T-cell (primary cell): ENCODE data around the gene E4F1. TPM values are rescaled to one million over a fixed set of nuclear protein-coding genes. Genes with fewer than 3 reads are reported as not detected.

Experiments
- ATAC-seq, 4 experiments: fragments of 200-7000 bp in 3 of 4; fragments of 150-1000 bp in 1 of 4; cut with Tn5 transposase; replicated peaks in 1 of 4; 1 replicate in 3 of 4; 2 replicates in 1 of 4; pipeline ENCODE4 v1.10.0; 2021; ENCODE audit warnings: moderate library complexity in 3 of 4, mild to moderate bottlenecking in 2 of 4, moderate number of reproducible peaks in 1 of 4
- CTCF ChIA-PET, 2 donors: fragments of 300-600 bp; sonication (Branson Sonifier 250); formaldehyde crosslinking; loops; one replicate each; lab custom pipeline; 2022; ENCODE audit warnings: antibody characterized with exemption in 2 of 2; lab: Charles Lee
- POLR2A ChIA-PET, 2 donors: fragments of 300-600 bp; sonication (Branson Sonifier 250); formaldehyde crosslinking; loops; one replicate each; lab custom pipeline; 2022; ENCODE audit warnings: antibody characterized with exemption in 2 of 2; lab: Charles Lee
- DNase-seq, 35 experiments: peaks; one replicate each; pipeline versions ENCODE4 v3.0.0 to v3.0.0-alpha.2; 2013 to 2023
- H3K27ac ChIP-seq: one replicate; pipeline ENCODE4 v1.5.1; 2013; ENCODE audit warnings: low read length
- H3K27me3 ChIP-seq, 2 experiments: replicated peaks in 1 of 2; 1 replicate in 1 of 2; 2 replicates in 1 of 2; pipeline versions ENCODE4 v1.6.1 to v1.7.0; 2013; ENCODE audit warnings: low read length in 1 of 2, mixed read lengths in 1 of 2; ENCODE audit not compliant: control insufficient read depth in 2 of 2, insufficient read depth in 2 of 2; ENCODE audit errors: extremely low read depth in 1 of 2
- H3K36me3 ChIP-seq, 2 donors: 1 replicate in 1 of 2; 2 replicates in 1 of 2; pipeline versions ENCODE4 v1.6.1 to v1.7.0; 2013; ENCODE audit warnings: low read length in 1 of 2; ENCODE audit not compliant: control insufficient read depth in 2 of 2, insufficient read depth in 1 of 2; ENCODE audit errors: extremely low read depth in 1 of 2
- H3K4me1 ChIP-seq, 2 experiments: 1 replicate in 1 of 2; 2 replicates in 1 of 2; pipeline versions ENCODE4 v1.6.1 to v1.7.0; 2013; ENCODE audit warnings: low read length in 2 of 2, mixed read lengths in 1 of 2; ENCODE audit not compliant: insufficient read depth in 2 of 2, control insufficient read depth in 1 of 2; ENCODE audit errors: extremely low read depth in 1 of 2
- H3K4me3 ChIP-seq, 2 donors: 1 replicate in 1 of 2; 2 replicates in 1 of 2; pipeline versions ENCODE4 v1.5.1 to v1.7.0; 2013; ENCODE audit warnings: mild to moderate bottlenecking in 2 of 2, low read length in 1 of 2, moderate library complexity in 1 of 2; ENCODE audit not compliant: control insufficient read depth in 1 of 2; ENCODE audit errors: extremely low read depth in 1 of 2
- H3K9me3 ChIP-seq: 2 replicates; pipeline ENCODE4 v1.7.0; 2013
- H3K27ac Mint-ChIP-seq, 2 donors: one replicate each; pipeline ENCODE4 v1.8.0; 2020 to 2021; ENCODE audit warnings: mild to moderate bottlenecking in 2 of 2, mixed read lengths in 2 of 2
- H3K27me3 Mint-ChIP-seq, 2 donors: one replicate each; pipeline ENCODE4 v1.8.0; 2021 to 2022; ENCODE audit warnings: mixed read lengths in 2 of 2
- H3K36me3 Mint-ChIP-seq: one replicate; pipeline ENCODE4 v1.8.0; 2021; ENCODE audit warnings: mixed read lengths
- H3K4me1 Mint-ChIP-seq, 3 donors: one replicate each; pipeline ENCODE4 v1.8.0; 2020 to 2022; ENCODE audit warnings: mixed read lengths in 3 of 3, mild to moderate bottlenecking in 1 of 3
- H3K4me3 Mint-ChIP-seq, 3 donors: one replicate each; pipeline ENCODE4 v1.8.0; 2020 to 2022; ENCODE audit warnings: mild to moderate bottlenecking in 3 of 3, mixed read lengths in 3 of 3, moderate library complexity in 3 of 3
- H3K9me3 Mint-ChIP-seq, 3 donors: one replicate each; pipeline ENCODE4 v1.8.0; 2020 to 2022; ENCODE audit warnings: mixed read lengths in 3 of 3
- WGBS: methylation state at CpG from one replicate; pipeline ENCODE4 v1.1.5; 2013; ENCODE audit warnings: missing lambda C conversion rate; ENCODE audit not compliant: insufficient coverage; 5-methylcytosine and 5-hydroxymethylcytosine counted together
- total RNA-seq, 35 experiments: library from RNA in 6 of 35; stranded (reverse) in 6 of 35; fragments of 120-200 nt in 1 of 35; gene quantifications; one replicate each; pipeline versions ENCODE4 v1.2.1 to v1.2.4 and lab custom pipeline; 2013 to 2026

E4F1 gene
- total RNA-seq, 5 donors from 2014 or later (not counting 1 experiment from before 2014, with no cell fraction given), result 32.8 to 52.0 (median 47.0) TPM

DNA sequence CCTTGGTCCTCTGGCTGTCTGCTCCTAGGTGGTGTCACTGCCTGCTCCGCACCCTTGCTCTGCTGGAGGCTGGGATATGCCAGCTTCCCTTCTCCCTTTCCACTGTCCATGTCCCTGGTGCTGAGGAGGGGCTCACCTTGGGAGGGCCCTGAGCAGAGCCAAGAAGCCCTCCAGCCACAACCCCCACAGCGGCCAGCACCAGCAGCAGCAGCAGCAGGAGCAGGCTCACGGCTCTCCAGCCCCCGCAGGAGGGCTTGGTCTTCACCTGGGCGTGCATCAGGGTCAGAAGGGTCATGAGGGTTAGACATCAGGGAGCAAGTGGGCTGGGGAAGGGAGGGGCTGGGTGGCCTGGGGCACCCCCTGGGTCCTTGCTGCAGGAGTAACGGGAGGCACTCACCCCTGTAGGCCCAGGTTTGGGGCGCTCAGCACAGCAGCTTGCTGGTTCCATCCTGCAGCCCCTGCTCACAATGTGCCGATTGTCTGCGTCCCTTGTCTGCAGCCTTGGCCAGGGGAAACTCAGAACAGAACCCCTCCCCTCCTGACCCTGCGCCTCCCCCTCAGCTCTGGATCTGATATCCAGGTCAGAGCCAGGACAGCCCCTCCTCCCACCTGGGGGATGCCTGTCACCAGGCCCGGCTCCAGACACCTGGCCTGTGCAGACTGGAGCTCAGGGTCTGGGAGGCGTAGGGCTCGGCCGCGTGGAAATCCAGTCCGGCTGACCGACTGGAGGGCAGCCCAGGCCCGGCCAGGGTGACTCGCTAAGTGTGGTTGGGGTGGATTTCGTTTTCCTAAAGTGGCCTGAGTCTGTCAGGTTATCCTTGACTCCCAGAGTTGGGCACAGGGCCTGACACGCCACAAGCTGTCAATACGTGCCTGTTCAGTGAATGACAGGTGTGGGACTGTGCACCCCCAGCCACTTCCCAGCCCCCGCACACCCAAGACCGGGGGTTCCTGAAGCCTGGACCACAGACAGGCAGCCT is 12.7 kb upstream of the E4F1 start, which contains the start of gene BRICD5:
Gene BRICD5 (minus strand): TSS at position 478 of the 980 bp plus-strand sequence. CDS start 30 bp downstream, at position 448.
- Mint-ChIP-seq H3K4me1 (peaks cover 27 to 32% (median 32%) of the 10 kb centered on the region in 3 donors), H3K27ac (no peak within 1 kb of the TSS), H3K27me3 (no peaks in the 10 kb centered on the region), H3K4me3 (no peak within 1 kb of the TSS), H3K36me3 (peaks cover 9% of the 10 kb centered on the region), H3K9me3 (no peaks in the 10 kb centered on the region)
- ChIA-PET CTCF (no interaction called here), POLR2A (no interaction called here)
- no peaks in the 10 kb centered on the region for H3K9me3 ChIP-seq
- H3K36me3 ChIP-seq, result peaks cover 13 to 38% of the 10 kb centered on the region in 2 donors
- H3K27ac ChIP-seq, result no peak within 1 kb of the TSS
- H3K27me3 ChIP-seq, result no peaks in the 10 kb centered on the region
- no peak within 1 kb of the TSS for H3K4me3 ChIP-seq
- 79% methylated on average over 18 of the region's 24 CpGs for WGBS
- ATAC-seq (no peak), DNase-seq (no peak)
- H3K4me1 ChIP-seq, result peaks cover 10 to 40% of the 10 kb centered on the region in 2 experiments

DNA sequence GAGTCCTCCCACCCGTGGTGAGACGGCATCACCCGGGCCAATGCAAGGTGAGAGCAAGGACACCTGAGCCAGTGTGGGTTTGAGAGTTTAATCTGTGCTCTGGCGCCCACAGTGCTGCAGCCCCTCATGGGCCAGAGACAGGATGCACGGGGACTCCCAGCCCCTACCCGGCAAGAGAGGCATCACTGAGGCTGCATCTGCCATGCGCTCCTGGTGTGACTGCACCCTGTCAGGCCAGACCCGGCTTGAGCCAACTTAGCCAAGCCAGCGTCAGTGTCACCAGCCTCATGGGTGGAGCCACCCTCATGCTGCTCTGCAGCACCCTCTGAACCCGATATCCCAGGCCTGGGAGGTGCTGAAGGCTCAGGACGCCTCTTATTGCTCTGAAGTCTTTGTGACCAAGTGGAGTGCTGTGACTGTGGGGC is 11.5 kb upstream of the E4F1 start:
- Mint-ChIP-seq H3K36me3 (peaks cover 9% of the 10 kb centered on the region), H3K9me3 (no peaks in the 10 kb centered on the region), H3K4me1 (peaks cover 20 to 24% (median 22%) of the 10 kb centered on the region in 3 donors), H3K27ac (no peak overlapping the region), H3K27me3 (no peaks in the 10 kb centered on the region), H3K4me3 (peak overlapping the region in 2 of 3 donors; percentile 45 to 72)
- Histone ChIP-seq H3K36me3 (peaks cover 13 to 37% of the 10 kb centered on the region in 2 donors), H3K9me3 (no peaks in the 10 kb centered on the region), H3K27ac (no peak overlapping the region), H3K4me1 (peaks cover 6 to 34% of the 10 kb centered on the region in 2 experiments), H3K4me3 (no peak overlapping the region), H3K27me3 (no peaks in the 10 kb centered on the region)
- DNase-seq, result no peak
- ATAC-seq, result no peak
- CTCF ChIA-PET, result no interaction called here
- 91% methylated on average over 8 of the region's 11 CpGs for WGBS
- POLR2A ChIA-PET, result no interaction called here

DNA sequence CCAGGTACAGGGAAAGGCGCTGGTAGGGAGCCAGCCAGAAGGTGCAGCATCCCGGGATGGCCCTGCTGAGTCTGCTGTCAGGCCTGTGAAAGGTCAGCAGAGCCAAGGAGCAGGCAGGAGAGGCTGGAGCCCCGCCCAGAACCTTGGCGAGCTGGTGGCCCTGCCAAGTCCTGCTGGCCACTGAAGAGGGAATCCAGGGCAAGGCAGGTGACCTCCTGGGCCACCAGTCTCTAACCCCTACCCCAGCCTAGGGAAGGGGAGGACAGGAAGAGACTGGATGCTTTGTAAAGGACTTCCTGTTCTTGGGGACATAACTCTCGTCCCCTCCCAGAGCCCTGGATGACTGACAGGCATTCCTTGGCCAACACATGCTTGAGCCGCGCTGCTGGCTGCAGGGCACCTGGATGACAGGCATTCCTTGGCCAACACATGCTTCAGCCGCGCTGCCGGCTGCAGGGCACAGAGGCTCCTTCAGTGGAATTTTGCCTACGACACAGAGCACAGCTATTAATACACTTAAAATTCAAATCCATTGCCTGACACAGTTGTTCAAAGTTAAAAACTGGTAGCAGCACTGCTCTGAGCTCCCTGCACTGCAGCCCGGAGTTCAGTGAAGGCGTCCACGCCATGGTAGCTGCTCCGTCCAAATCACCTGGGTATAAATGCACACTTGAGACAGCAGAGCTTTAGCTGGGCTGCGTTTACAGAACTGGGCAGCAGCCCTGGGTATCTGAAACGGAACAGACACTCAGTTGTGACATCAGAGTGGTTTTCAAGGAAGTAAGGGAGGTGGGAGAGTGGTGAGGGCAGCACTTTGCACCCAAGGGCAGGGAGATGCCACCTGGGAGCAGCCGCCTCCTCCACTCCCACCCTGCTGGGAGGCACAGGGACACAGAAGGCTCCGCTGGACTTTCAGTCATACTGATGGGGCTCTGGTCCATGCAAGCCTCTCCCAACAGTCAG is 10.7 kb upstream of the E4F1 start:
- ATAC-seq (no peak), DNase-seq (no peak)
- Mint-ChIP-seq H3K4me1 (peaks cover 15 to 19% (median 18%) of the 10 kb centered on the region in 3 donors), H3K36me3 (peaks cover 5% of the 10 kb centered on the region), H3K27me3 (no peaks in the 10 kb centered on the region), H3K27ac (no peak overlapping the region), H3K9me3 (no peaks in the 10 kb centered on the region), H3K4me3 (peak overlapping the region; percentile 72)
- Histone ChIP-seq H3K27ac (no peak overlapping the region), H3K36me3 (peaks cover 13 to 30% of the 10 kb centered on the region in 2 donors), H3K4me3 (no peak overlapping the region), H3K27me3 (no peaks in the 10 kb centered on the region), H3K4me1 (peaks cover 6 to 29% of the 10 kb centered on the region in 2 experiments), H3K9me3 (no peaks in the 10 kb centered on the region)
- CTCF ChIA-PET, result no interaction called here
- POLR2A ChIA-PET, result no interaction called here
- WGBS, result 89% methylated on average over 16 of the region's 19 CpGs

DNA sequence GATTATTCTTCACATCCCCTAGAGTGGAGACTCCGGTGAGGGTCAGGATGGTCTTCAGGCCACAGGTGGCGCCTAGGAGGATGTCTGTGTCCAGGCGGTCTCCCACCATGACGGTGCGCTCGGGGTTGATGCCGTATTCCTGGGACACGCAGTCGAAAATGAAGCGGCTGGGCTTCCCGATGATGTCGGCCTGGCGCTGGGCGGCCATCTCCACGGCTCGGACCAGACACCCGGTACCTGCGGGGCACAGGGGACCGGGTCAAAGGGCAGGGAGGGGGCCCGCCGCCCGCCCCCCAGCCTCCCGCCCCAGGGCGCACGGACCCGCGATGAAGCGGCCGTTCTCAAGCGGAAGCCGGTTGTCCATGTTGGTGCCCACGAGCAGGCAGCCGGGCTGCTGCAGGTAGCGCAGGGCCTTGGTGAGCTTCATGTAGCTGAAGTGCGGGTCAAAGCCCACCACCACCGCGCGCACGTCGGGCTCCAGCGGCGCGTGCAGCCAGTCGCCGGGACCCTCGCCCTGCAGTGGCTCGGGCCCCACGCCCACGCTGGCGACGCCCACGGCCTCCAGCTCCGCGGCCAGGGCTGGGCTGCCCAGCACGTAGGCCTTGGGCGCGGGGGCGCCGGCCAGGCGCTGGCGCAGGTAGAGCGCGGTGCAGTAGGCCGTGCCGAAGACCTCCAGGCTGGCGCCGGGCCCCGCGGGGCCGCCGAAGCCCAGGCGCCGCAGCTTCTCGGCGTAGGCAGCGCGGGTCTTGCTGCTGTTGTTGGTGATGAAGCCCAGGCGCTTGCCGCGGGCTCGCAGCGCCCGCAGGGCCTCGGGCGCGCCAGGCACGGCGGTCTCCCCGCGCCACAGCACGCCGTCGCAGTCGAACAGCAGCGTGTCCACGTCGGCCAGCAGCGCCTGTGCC is 9.3 kb upstream of the E4F1 start:
- H3K36me3 ChIP-seq, result peaks cover 9 to 16% of the 10 kb centered on the region in 2 donors
- Mint-ChIP-seq H3K36me3 (peaks cover 2% of the 10 kb centered on the region), H3K27ac (no peak overlapping the region), H3K4me1 (peaks cover 12 to 17% (median 16%) of the 10 kb centered on the region in 3 donors), H3K4me3 (peak overlapping the region; percentile 72 to 78 (median 72)), H3K9me3 (no peaks in the 10 kb centered on the region), H3K27me3 (no peaks in the 10 kb centered on the region)
- H3K27me3 ChIP-seq, result no peaks in the 10 kb centered on the region
- peaks cover 6 to 29% of the 10 kb centered on the region in 2 experiments for H3K4me1 ChIP-seq
- CTCF ChIA-PET, result interaction anchor here in 1 of 2 donors (0.5 to 0.6 kb wide), 2 partner anchors 59 to 306 kb away, joined by 3 read pairs; partner anchors contain the start of gene TRAF7
- H3K27ac ChIP-seq, result no peak overlapping the region
- peak overlapping the region; percentile 26 to 83 for H3K4me3 ChIP-seq
- WGBS, result 1% methylated on average over 98 of the region's 98 CpGs
- ATAC-seq, result peak in 3 of 4 experiments; percentile 9 to 16 (median 10)
- DNase-seq, result peak in 2 of 35 experiments; percentile 14 to 21
- POLR2A ChIA-PET, result interaction anchor here in 1 of 2 donors (1.0 kb wide), 1 partner anchor 59 kb away, joined by 3 read pairs; the partner anchor contains the start of gene TRAF7
- H3K9me3 ChIP-seq, result no peaks in the 10 kb centered on the region

DNA sequence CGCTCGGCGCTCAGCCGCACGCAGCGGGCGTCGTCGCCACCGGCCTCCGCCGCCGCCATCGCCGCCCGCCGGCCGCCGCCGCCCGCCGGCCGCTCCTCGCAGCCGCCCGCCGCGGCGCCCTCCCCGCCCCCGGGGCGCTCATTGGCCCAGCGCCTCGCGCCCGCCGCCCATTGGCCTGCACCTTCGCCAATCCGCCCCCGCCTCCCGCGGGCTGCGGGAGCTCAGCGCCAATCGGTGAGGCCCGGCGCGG is 8.7 kb upstream of the E4F1 start, which contains the start of gene PGP:
Gene PGP (minus strand): TSS at position 122 of the 250 bp plus-strand sequence. CDS start 63 bp downstream, at position 59.
- no peaks in the 10 kb centered on the region for H3K27me3 Mint-ChIP-seq
- peaks cover 12 to 17% (median 16%) of the 10 kb centered on the region in 3 donors for H3K4me1 Mint-ChIP-seq
- peaks cover 2% of the 10 kb centered on the region for H3K36me3 Mint-ChIP-seq
- Histone ChIP-seq H3K9me3 (no peaks in the 10 kb centered on the region), H3K27me3 (no peaks in the 10 kb centered on the region), H3K4me3 (peak within 1 kb of the TSS; percentile 73 to 83), H3K27ac (peak within 1 kb of the TSS; percentile 77), H3K4me1 (peaks cover 6 to 29% of the 10 kb centered on the region in 2 experiments), H3K36me3 (peaks cover 9 to 11% of the 10 kb centered on the region in 2 donors)
- peak within 1 kb of the TSS; percentile 73 to 89 for H3K27ac Mint-ChIP-seq
- ChIA-PET CTCF (interaction anchor here in 1 of 2 donors (0.5 to 0.6 kb wide), 2 partner anchors 59 to 305 kb away, joined by 3 read pairs; partner anchors contain the start of gene TRAF7), POLR2A (interaction anchor here in 1 of 2 donors (0.6 to 1.0 kb wide), 2 partner anchors 60 to 385 kb away, joined by 3 to 4 read pairs; partner anchors contain the start of gene TRAF7)
- peak; percentile 93 to 97 (median 96) for ATAC-seq
- peak in 1 of 35 experiments; percentile 99 for DNase-seq
- no peaks in the 10 kb centered on the region for H3K9me3 Mint-ChIP-seq
- peak within 1 kb of the TSS; percentile 78 to 85 (median 80) for H3K4me3 Mint-ChIP-seq
- under 1% methylated on average over 48 of the region's 48 CpGs for WGBS
